WERI-Rb-1 (cell line): ENCODE measurements around the gene GAK.
"Not testable (repeated sequence)": the region's sequence is repeated elsewhere in the genome, so short reads cannot be mapped to it uniquely, and the experiment has no call there.

ENCODE experiments used
- DNase-seq: peaks from one replicate; pipeline ENCODE4 v3.0.0-alpha.2; 2020
- H3K27ac ChIP-seq: fragments of 250-450 bp; sonication (Bioruptor Pico); 2 replicates; pipeline ENCODE4 v1.5.1; 2020; ENCODE audit warnings: mild to moderate bottlenecking, moderate library complexity
- H3K27me3 ChIP-seq: fragments of 250-450 bp; sonication (Bioruptor Pico); 2 replicates; pipeline ENCODE4 v1.5.1; 2021; ENCODE audit warnings: mild to moderate bottlenecking, low read depth, moderate library complexity; ENCODE audit not compliant: insufficient read depth, severe bottlenecking
- H3K36me3 ChIP-seq: fragments of 250-450 bp; sonication (Bioruptor Pico); 2 replicates; pipeline ENCODE4 v1.5.1; 2020; ENCODE audit warnings: mild to moderate bottlenecking, moderate library complexity
- H3K4me3 ChIP-seq: 2 replicates; pipeline ENCODE4 v1.5.1; 2011; ENCODE audit warnings: low read depth, mild to moderate bottlenecking, control low read depth, low read length
- H3K9me3 ChIP-seq: fragments of 250-450 bp; sonication (Bioruptor Pico); 2 replicates; pipeline ENCODE4 v1.5.1; 2021; ENCODE audit warnings: mild to moderate bottlenecking, moderate library complexity; ENCODE audit not compliant: severe bottlenecking
- CTCF ChIP-seq: IDR thresholded peaks from 2 replicates; pipeline ENCODE4 v1.5.1; 2011; ENCODE audit warnings: low read depth, mild to moderate bottlenecking, control low read depth, inconsistent platforms, low read length

The GAK gene

DNA sequence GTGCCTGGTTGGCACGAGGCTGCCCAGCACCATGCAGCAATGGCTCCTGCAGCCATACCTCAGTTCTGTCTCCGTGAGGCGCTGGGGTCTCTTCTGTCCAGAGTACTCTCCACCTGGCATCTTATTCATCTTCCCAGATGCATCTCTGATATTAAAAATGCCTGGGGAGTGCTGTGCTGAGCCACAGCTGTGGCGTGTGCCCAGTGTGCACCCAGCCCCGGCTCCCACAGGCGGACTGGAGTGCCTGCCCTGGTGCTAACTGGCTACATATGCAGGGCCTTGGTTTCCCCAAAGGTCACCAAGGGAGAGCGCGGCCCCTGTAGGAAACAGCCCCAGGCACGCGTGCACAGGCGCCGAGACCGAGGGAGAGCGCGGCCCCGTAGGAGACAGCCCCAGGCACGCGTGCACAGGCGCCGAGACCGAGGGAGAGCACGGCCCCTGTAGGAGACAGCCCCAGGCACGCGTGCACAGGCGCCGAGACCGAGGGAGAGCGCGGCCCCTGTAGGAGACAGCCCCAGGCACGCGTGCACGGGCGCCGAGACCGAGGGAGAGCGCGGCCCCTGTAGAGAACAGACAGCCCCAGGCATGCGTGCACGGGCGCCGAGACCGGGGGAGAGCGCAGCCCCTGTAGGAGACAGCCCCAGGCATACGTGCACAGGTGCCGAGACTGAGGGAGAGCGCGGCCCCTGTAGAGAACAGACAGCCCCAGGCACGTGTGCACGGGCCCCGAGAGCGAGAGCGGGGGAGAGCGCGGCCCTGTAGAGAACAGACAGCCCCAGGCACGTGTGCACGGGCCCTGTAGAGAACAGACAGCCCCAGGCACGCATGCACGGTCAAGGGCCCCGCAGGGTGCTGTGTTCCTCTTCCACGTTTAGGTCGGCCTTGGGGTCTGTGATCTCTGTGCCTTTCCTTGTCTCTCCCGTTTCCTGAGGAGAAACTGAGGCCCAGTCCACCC lies 14.7 kb upstream of the GAK start:
- Histone ChIP-seq H3K4me3 (no peak overlapping the region), H3K9me3 (no peaks in the 10 kb centered on the region), H3K27me3 (no peaks in the 10 kb centered on the region), H3K27ac (no peak overlapping the region), H3K36me3 (peaks cover under 1% of the 10 kb centered on the region; the same call in 1 of the 2 replicates)
- no peak for TF ChIP-seq CTCF
- no peak for DNase-seq

- Histone ChIP-seq H3K4me3 (no peak overlapping the region), H3K27ac (no peak overlapping the region), H3K9me3 (no peaks in the 10 kb centered on the region), H3K36me3 (no peaks in the 10 kb centered on the region), H3K27me3 (no peaks in the 10 kb centered on the region)
- no peak for TF ChIP-seq CTCF
- DNase-seq, result no peak
Observed at GRCh38 chr4:946103-946450, 14.0 kb upstream of the GAK start.

- Histone ChIP-seq H3K36me3 (no peaks in the 10 kb centered on the region), H3K4me3 (no peak overlapping the region), H3K9me3 (no peaks in the 10 kb centered on the region), H3K27me3 (no peaks in the 10 kb centered on the region), H3K27ac (no peak overlapping the region)
- no peak for DNase-seq
- no peak for TF ChIP-seq CTCF
Observed at GRCh38 chr4:945274-946102, 13.4 kb upstream of the GAK start.

GRCh38 chr4:939508-939907 lies 7.4 kb upstream of the GAK start:
- not testable (repeated sequence) for H3K36me3 ChIP-seq, H3K9me3 ChIP-seq, H3K27me3 ChIP-seq, DNase-seq, H3K27ac ChIP-seq, H3K4me3 ChIP-seq

GRCh38 chr4:932713-933070 lies 576 bp upstream of the GAK start:
- DNase-seq, result peak; percentile 57
- TF ChIP-seq CTCF, result peak; percentile 64
- peak overlapping the region; percentile 87 for H3K27ac ChIP-seq
- no peaks in the 10 kb centered on the region for H3K27me3 ChIP-seq
- H3K36me3 ChIP-seq, result peaks cover 4% of the 10 kb centered on the region; the same call in 1 of the 2 replicates
- H3K4me3 ChIP-seq, result peak overlapping the region; percentile 82
- no peaks in the 10 kb centered on the region for H3K9me3 ChIP-seq
